SK-N-SH (cell line): Measurements from ENCODE around the gene MED29.

Source experiments
- EP300 ChIP-seq, 2 experiments: IDR thresholded peaks; 2 replicates each; pipeline versions ENCODE4 v1.4.0 to v1.6.1; 2012; ENCODE audit warnings: borderline replicate concordance in 1 of 2, low read depth in 1 of 2, low read length in 1 of 2
- EZH2phosphoT487 ChIP-seq: fragments of 200-600 bp; sonication (generic); IDR thresholded peaks from 2 replicates; pipeline ENCODE4 v1.6.1; 2017; ENCODE audit warnings: low read depth, mixed run types, mild to moderate bottlenecking, antibody characterized with exemption, moderate library complexity, borderline replicate concordance
- IRF3 ChIP-seq: fragments of 150-350 bp; IDR thresholded peaks from 2 replicates; pipeline ENCODE4 v1.6.1; 2016; ENCODE audit warnings: mild to moderate bottlenecking, low read depth, low read length
- MEF2A ChIP-seq: IDR thresholded peaks from 2 replicates; pipeline ENCODE4 v1.4.0; 2012; ENCODE audit warnings: low read depth, borderline replicate concordance
- MXI1 ChIP-seq: IDR thresholded peaks from 2 replicates; pipeline ENCODE4 v1.6.1; 2012; ENCODE audit warnings: mild to moderate bottlenecking, low read depth, low read length, improper control_type of control experiment
- NRF1 ChIP-seq: IDR thresholded peaks from 2 replicates; pipeline ENCODE4 v1.6.1; 2012; ENCODE audit warnings: low read depth, mild to moderate bottlenecking, low read length
- POLR2AphosphoS5 ChIP-seq: IDR thresholded peaks from 2 replicates; pipeline ENCODE4 v1.6.1; 2012; ENCODE audit warnings: low read depth, low read length
- REST ChIP-seq: IDR thresholded peaks from 2 replicates; pipeline ENCODE4 v1.6.1; 2012; ENCODE audit warnings: mild to moderate bottlenecking, low read depth, low read length, moderate library complexity
- SMC3 ChIP-seq: IDR thresholded peaks from 2 replicates; pipeline ENCODE4 v1.6.1; 2012; ENCODE audit warnings: low read depth, low read length, improper control_type of control experiment
- TAF1 ChIP-seq: IDR thresholded peaks from 2 replicates; pipeline ENCODE4 v1.6.1; 2012; ENCODE audit warnings: low read depth, mild to moderate bottlenecking, low read length, moderate library complexity, borderline replicate concordance
- USF2 ChIP-seq: fragments of 150-350 bp; IDR thresholded peaks from 2 replicates; pipeline ENCODE4 v1.6.1; 2017; ENCODE audit warnings: antibody characterized with exemption, low read length, low read depth, borderline replicate concordance
- YY1 ChIP-seq: IDR thresholded peaks from 2 replicates; pipeline ENCODE4 v1.4.0; 2012; ENCODE audit warnings: low read depth, mild to moderate bottlenecking
- TF ChIP-seq, protein P1 (sequence below): fragments of 200-600 bp; sonication (generic); IDR thresholded peaks from 2 replicates; pipeline ENCODE4 v1.6.1; 2017; ENCODE audit warnings: antibody characterized with exemption, mild to moderate bottlenecking, moderate library complexity

DNA sequence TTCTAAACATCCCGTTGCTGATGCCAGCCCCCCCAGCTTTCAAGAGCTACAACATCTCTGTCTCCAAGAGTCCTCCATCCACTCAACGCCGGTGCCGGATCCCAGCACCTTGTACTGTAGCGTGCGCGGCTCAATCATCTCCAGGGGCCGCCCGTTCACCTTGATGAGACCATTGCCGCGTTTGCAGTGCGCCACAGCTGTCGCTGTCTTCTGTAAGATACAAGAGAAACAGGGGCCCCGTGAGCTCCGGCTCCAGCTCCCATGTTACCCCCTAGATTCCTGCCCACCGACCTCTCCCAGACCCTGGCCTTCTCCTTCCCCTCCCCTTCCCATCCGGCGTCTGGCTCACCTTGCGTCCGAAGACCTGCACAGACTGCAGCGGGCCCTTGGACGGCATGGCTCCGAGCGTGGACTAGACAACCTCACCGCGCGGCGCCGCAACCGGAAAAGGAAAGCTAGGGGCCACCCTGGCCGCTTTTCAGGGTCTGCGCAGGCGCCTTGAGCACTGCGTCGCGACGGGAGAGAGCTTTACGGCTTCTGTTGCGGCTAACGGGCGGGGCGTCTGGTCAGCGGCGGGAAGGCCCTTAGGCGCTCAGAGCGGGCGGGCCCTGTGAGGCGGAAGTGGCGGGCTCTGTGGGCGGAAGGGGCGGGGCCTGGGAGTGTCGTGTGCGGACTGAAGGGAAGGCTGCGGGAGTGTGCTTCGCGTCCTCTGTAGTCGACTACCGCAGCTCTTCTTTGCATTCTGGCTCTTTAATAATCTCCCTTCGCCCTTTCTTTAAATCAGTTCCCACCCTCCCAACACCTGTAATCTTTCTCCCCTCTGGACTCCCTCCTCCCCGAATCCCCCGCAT is 44.5 kb downstream of the MED29 start, which contains the start of gene RPS16:
- TF ChIP-seq EZH2phosphoT487 (no peak), POLR2AphosphoS5 (peak; percentile 99), TAF1 (peak; percentile 99), SMC3 (no peak), EP300 (IDR thresholded peaks at IDR 0.05; ENCODE audit: borderline replicate concordance in 1 of 2, low read depth in 1 of 2, low read length in 1 of 2) (peak in 1 of 2 experiments; percentile 32; a peak in 2 of 4 replicates), MEF2A (no peak), IRF3 (no peak), REST (peak; percentile 61), MXI1 (peak; percentile 98), NRF1 (peak; percentile 81), YY1 (peak; percentile 60), USF2 (no peak)
- TF ChIP-seq, protein P1, sequence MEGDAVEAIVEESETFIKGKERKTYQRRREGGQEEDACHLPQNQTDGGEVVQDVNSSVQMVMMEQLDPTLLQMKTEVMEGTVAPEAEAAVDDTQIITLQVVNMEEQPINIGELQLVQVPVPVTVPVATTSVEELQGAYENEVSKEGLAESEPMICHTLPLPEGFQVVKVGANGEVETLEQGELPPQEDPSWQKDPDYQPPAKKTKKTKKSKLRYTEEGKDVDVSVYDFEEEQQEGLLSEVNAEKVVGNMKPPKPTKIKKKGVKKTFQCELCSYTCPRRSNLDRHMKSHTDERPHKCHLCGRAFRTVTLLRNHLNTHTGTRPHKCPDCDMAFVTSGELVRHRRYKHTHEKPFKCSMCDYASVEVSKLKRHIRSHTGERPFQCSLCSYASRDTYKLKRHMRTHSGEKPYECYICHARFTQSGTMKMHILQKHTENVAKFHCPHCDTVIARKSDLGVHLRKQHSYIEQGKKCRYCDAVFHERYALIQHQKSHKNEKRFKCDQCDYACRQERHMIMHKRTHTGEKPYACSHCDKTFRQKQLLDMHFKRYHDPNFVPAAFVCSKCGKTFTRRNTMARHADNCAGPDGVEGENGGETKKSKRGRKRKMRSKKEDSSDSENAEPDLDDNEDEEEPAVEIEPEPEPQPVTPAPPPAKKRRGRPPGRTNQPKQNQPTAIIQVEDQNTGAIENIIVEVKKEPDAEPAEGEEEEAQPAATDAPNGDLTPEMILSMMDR: no peak
